HCT116 (cell line): Measurements from ENCODE around the gene GLRA3. TPM values are rescaled to one million over a fixed set of nuclear protein-coding genes. Genes with fewer than 3 reads are reported as not detected.

Source experiments
- ATAC-seq: fragments of 200-7000 bp; cut with Tn5 transposase; 2 replicates; pipeline ENCODE4 v1.9.1; 2020; ENCODE audit warnings: mild to moderate bottlenecking, moderate library complexity
- BruUV-seq: library from RNA; stranded (reverse); fragments of 400-500 nt; replicated peaks from 2 replicates; lab custom pipeline; 2021; lab: Mats Ljungman, UMichigan
- CTCF ChIA-PET: fragments of 300-600 bp; sonication (Branson Sonifier 250); formaldehyde crosslinking; loops from one replicate; lab custom pipeline; 2021; ENCODE audit warnings: antibody characterized with exemption; lab: Charles Lee
- POLR2A ChIA-PET: fragments of 300-600, 350-600 bp; sonication (Branson Sonifier 250); formaldehyde crosslinking; loops from one replicate; lab custom pipeline; 2021; ENCODE audit warnings: antibody characterized with exemption; lab: Charles Lee
- RAD21 ChIA-PET, 2 experiments: fragments of 300-600 bp; sonication (Branson Sonifier 250); formaldehyde crosslinking; loops; one replicate each; lab custom pipeline; 2023; ENCODE audit warnings: low total read pairs in 2 of 2; ENCODE audit not compliant: uncharacterized antibody in 2 of 2, unreplicated experiment in 2 of 2, low non-redundant PET in 1 of 2; lab: Charles Lee
- DNase-seq: peaks from one replicate; pipeline ENCODE4 v3.0.0-alpha.2; 2010; ENCODE audit warnings: low read depth, low spot score
- H2AFZ ChIP-seq: fragments of 200-600 bp; shearing (Covaris generic), sonication (generic); 2 replicates; pipeline ENCODE4 v1.6.1; 2017; ENCODE audit warnings: low read depth, mixed run types, mixed read lengths, antibody characterized with exemption, low read length; ENCODE audit not compliant: poor library complexity, severe bottlenecking
- H3K27ac ChIP-seq: 2 replicates; pipeline ENCODE4 v1.5.1; 2012; ENCODE audit warnings: low read depth, low read length
- H3K27me3 ChIP-seq: fragments of 200-600 bp; sonication (generic); 2 replicates; pipeline ENCODE4 v1.6.1; 2016; ENCODE audit warnings: mixed run types, low read length, mixed read lengths; ENCODE audit not compliant: insufficient read depth
- H3K36me3 ChIP-seq, 2 experiments: fragments of 200-500 bp in 1 of 2; fragments of 200-600 bp in 1 of 2; sonication (Bioruptor generic) in 1 of 2; sonication (generic) in 1 of 2; 2 replicates each; pipeline versions ENCODE4 v1.5.1 to v1.6.1; 2014 to 2016; ENCODE audit warnings: low read length in 2 of 2, inconsistent platforms in 1 of 2, mixed read lengths in 1 of 2, mixed run types in 1 of 2; ENCODE audit not compliant: insufficient read depth in 2 of 2, control insufficient read depth in 1 of 2
- H3K4me1 ChIP-seq, 2 experiments: fragments of 200-600 bp in 1 of 2; sonication (generic) in 1 of 2; 2 replicates each; pipeline versions ENCODE4 v1.5.1 to v1.6.1; 2012 to 2017; ENCODE audit warnings: low read length in 2 of 2, inconsistent platforms in 1 of 2, mild to moderate bottlenecking in 1 of 2, mixed read lengths in 1 of 2, mixed run types in 1 of 2, moderate library complexity in 1 of 2; ENCODE audit not compliant: insufficient read depth in 2 of 2, control insufficient read depth in 1 of 2
- H3K4me2 ChIP-seq: fragments of 200-600 bp; sonication (generic); 2 replicates; pipeline ENCODE4 v1.6.1; 2017; ENCODE audit warnings: mixed run types, low read length, mixed read lengths
- H3K4me3 ChIP-seq, 2 experiments: fragments of 200-600 bp in 1 of 2; sonication (generic) in 1 of 2; replicated peaks in 1 of 2; 2 replicates each; pipeline ENCODE4 v1.5.1; 2011 to 2016; ENCODE audit warnings: low read length in 2 of 2, control low read depth in 1 of 2, low read depth in 1 of 2, mild to moderate bottlenecking in 1 of 2, mixed read lengths in 1 of 2, mixed run types in 1 of 2
- H3K79me2 ChIP-seq: fragments of 200-600 bp; sonication (generic); 2 replicates; pipeline ENCODE4 v1.6.1; 2017; ENCODE audit warnings: mild to moderate bottlenecking, mixed run types, low read length, moderate library complexity, mixed read lengths; ENCODE audit not compliant: insufficient read depth
- H3K9ac ChIP-seq: fragments of 200-600 bp; sonication (generic); 2 replicates; pipeline ENCODE4 v1.6.1; 2016; ENCODE audit warnings: low read length, mixed read lengths
- H3K9me2 ChIP-seq: fragments of 200-600 bp; sonication (generic), shearing (Covaris generic); 2 replicates; pipeline ENCODE4 v1.6.1; 2017; ENCODE audit warnings: mixed run types, mild to moderate bottlenecking, moderate library complexity; ENCODE audit not compliant: insufficient read depth
- H3K9me3 ChIP-seq, 2 experiments: fragments of 200-500 bp in 1 of 2; fragments of 200-600 bp in 1 of 2; sonication (Bioruptor generic) in 1 of 2; sonication (generic) in 1 of 2; 2 replicates each; pipeline ENCODE4 v1.6.1; 2014 to 2017; ENCODE audit warnings: low read length in 2 of 2, mixed read lengths in 2 of 2, inconsistent platforms in 1 of 2, low read depth in 1 of 2, mild to moderate bottlenecking in 1 of 2, mixed run types in 1 of 2, moderate library complexity in 1 of 2; ENCODE audit not compliant: control insufficient read depth in 1 of 2, insufficient read depth in 1 of 2
- H4K20me1 ChIP-seq: fragments of 200-600 bp; sonication (generic), shearing (Covaris generic); 2 replicates; pipeline ENCODE4 v1.6.1; 2017; ENCODE audit warnings: mixed run types, mild to moderate bottlenecking, moderate library complexity; ENCODE audit not compliant: insufficient read depth
- ATF3 ChIP-seq: IDR thresholded peaks from 2 replicates; pipeline ENCODE4 v1.6.1; 2012
- CBX3 ChIP-seq: IDR thresholded peaks from 2 replicates; pipeline ENCODE4 v1.6.1; 2012; ENCODE audit warnings: low read depth
- ELF1 ChIP-seq: IDR thresholded peaks from 2 replicates; pipeline ENCODE4 v1.6.1; 2012; ENCODE audit warnings: low read depth, borderline replicate concordance
- EZH2 ChIP-seq: fragments of 200-600 bp; sonication (generic); IDR thresholded peaks from 2 replicates; pipeline ENCODE4 v1.6.1; 2017; ENCODE audit warnings: antibody characterized with exemption, mixed run types
- JUND ChIP-seq: IDR thresholded peaks from 2 replicates; pipeline ENCODE4 v1.6.1; 2012
- POLR2AphosphoS5 ChIP-seq: IDR thresholded peaks from 2 replicates; pipeline ENCODE4 v1.6.1; 2011; ENCODE audit warnings: mild to moderate bottlenecking, low read depth, low read length, moderate library complexity
- RAD21 ChIP-seq: IDR thresholded peaks from 2 replicates; pipeline ENCODE4 v1.6.1; 2012; ENCODE audit warnings: low read depth, mild to moderate bottlenecking
- REST ChIP-seq: IDR thresholded peaks from 2 replicates; pipeline ENCODE4 v1.6.1; 2012; ENCODE audit warnings: low read depth
- SIN3A ChIP-seq: IDR thresholded peaks from 2 replicates; pipeline ENCODE4 v1.6.1; 2012; ENCODE audit warnings: low read depth
- intact Hi-C: fragments of 100-400 bp; cut with micrococcal nuclease; formaldehyde crosslinking; loops from 2 replicates; pipeline ENCODE4 v1.10.0; 2022
- total RNA-seq: library from RNA; stranded (reverse); gene quantifications from one replicate; pipeline ENCODE4 v1.2.1, GENCODE V29; 2021; ENCODE audit not compliant: unreplicated experiment

The GLRA3 gene
- total RNA-seq, 1 experiment from 2014 or later = not detected

- POLR2A ChIA-PET = no interaction called here
- RAD21 ChIA-PET = no interaction called here
- Histone ChIP-seq H3K27ac (no peak overlapping the region), H3K4me3 (no peak overlapping the region), H3K9ac (no peak overlapping the region), H3K79me2 (no peaks in the 10 kb centered on the region), H3K36me3 (no peaks in the 10 kb centered on the region), H2AFZ (no peak overlapping the region), H3K9me3 (no peaks in the 10 kb centered on the region), H3K9me2 (no peaks in the 10 kb centered on the region), H4K20me1 (no peaks in the 10 kb centered on the region), H3K27me3 (no peaks in the 10 kb centered on the region), H3K4me2 (no peak overlapping the region), H3K4me1 (no peaks in the 10 kb centered on the region)
- no peak for DNase-seq
- TF ChIP-seq ATF3 = no peak
- no peak for TF ChIP-seq EZH2
- TF ChIP-seq RAD21 = no peak
- no peak for TF ChIP-seq POLR2AphosphoS5
- no peak for TF ChIP-seq JUND
- TF ChIP-seq SIN3A = no peak
- no peak for TF ChIP-seq CBX3
- no peak for TF ChIP-seq REST
- no peak for TF ChIP-seq ELF1
- no peak for ATAC-seq
- BruUV-seq = no TSS peak
- CTCF ChIA-PET = no interaction called here
- intact Hi-C loops = no loop called here
Measured at GRCh38 chr4:174658246-174658645, 170.8 kb downstream of the GLRA3 start.
